ENCODE results near the gene ANO1. TPM values are rescaled to one million over a fixed set of nuclear protein-coding genes. Genes with fewer than 3 reads are reported as not detected.

Gene ANO1
- total RNA-seq, 1 experiment from 2014 or later = 41.7 TPM

GRCh38 chr11:70100791-70101190 lies 22.7 kb downstream of the ANO1 start:
- Histone ChIP-seq H3K79me2 (ENCODE audit: insufficient read depth, low read length) (no peaks in the 10 kb centered on the region), H3K9me3 (ENCODE audit: control insufficient read depth in 1 of 2, insufficient read depth in 1 of 2, low read depth in 1 of 2, low read length in 2 of 2) (no peaks in the 10 kb centered on the region), H3K9me2 (ENCODE audit: insufficient read depth) (no peaks in the 10 kb centered on the region), H3K27me3 (ENCODE audit: insufficient read depth, low read length) (no peaks in the 10 kb centered on the region), H3K4me2 (ENCODE audit: low read length) (no peak overlapping the region), H3K9ac (ENCODE audit: low read length) (no peak overlapping the region), H3K27ac (ENCODE audit: low read depth, low read length) (no peak overlapping the region), H2AFZ (ENCODE audit: low read depth, low read length, poor library complexity, severe bottlenecking) (no peak overlapping the region), H3K4me1 (ENCODE audit: control insufficient read depth in 1 of 2, insufficient read depth in 2 of 2, low read length in 2 of 2) (no peaks in the 10 kb centered on the region), H3K36me3 (ENCODE audit: control insufficient read depth in 1 of 2, insufficient read depth in 2 of 2, low read length in 2 of 2) (no peaks in the 10 kb centered on the region; a peak in 1 of 4 replicates), H4K20me1 (ENCODE audit: insufficient read depth) (no peaks in the 10 kb centered on the region), H3K4me3 (replicated peaks in 1 of 2; ENCODE audit: low read depth in 1 of 2, low read length in 2 of 2) (no peak overlapping the region)
- ATAC-seq (no peak), DNase-seq (ENCODE audit: low read depth, low spot score) (no peak)
- BruUV-seq (replicated peaks) = no TSS peak
- TF ChIP-seq YY1 (IDR thresholded peaks at IDR 0.05; ENCODE audit: extremely low read depth, insufficient replicate concordance, low read depth, low read length) = no peak
- RAD21 ChIA-PET (ENCODE audit: low non-redundant PET in 1 of 2, low total read pairs in 2 of 2, uncharacterized antibody in 2 of 2, unreplicated experiment in 2 of 2) = no interaction called here
- POLR2A ChIA-PET = no interaction called here
- intact Hi-C loops (cut with micrococcal nuclease) = no loop called here
- CTCF ChIA-PET = no interaction called here

- RAD21 ChIA-PET (ENCODE audit: low non-redundant PET in 1 of 2, low total read pairs in 2 of 2, uncharacterized antibody in 2 of 2, unreplicated experiment in 2 of 2) = no interaction called here
- Histone ChIP-seq H3K9me2 (ENCODE audit: insufficient read depth) (no peaks in the 10 kb centered on the region), H3K4me3 (replicated peaks in 1 of 2; ENCODE audit: low read depth in 1 of 2, low read length in 2 of 2) (no peak overlapping the region), H3K27ac (ENCODE audit: low read depth, low read length) (no peak overlapping the region), H4K20me1 (ENCODE audit: insufficient read depth) (no peaks in the 10 kb centered on the region), H3K9ac (ENCODE audit: low read length) (no peak overlapping the region), H3K36me3 (ENCODE audit: control insufficient read depth in 1 of 2, insufficient read depth in 2 of 2, low read length in 2 of 2) (no peaks in the 10 kb centered on the region; a peak in 1 of 4 replicates), H3K4me1 (ENCODE audit: control insufficient read depth in 1 of 2, insufficient read depth in 2 of 2, low read length in 2 of 2) (no peaks in the 10 kb centered on the region; a peak in 1 of 4 replicates), H3K27me3 (ENCODE audit: insufficient read depth, low read length) (no peaks in the 10 kb centered on the region), H3K4me2 (ENCODE audit: low read length) (no peak overlapping the region), H2AFZ (ENCODE audit: low read depth, low read length, poor library complexity, severe bottlenecking) (no peak overlapping the region), H3K79me2 (ENCODE audit: insufficient read depth, low read length) (no peaks in the 10 kb centered on the region), H3K9me3 (ENCODE audit: control insufficient read depth in 1 of 2, insufficient read depth in 1 of 2, low read depth in 1 of 2, low read length in 2 of 2) (no peaks in the 10 kb centered on the region)
- intact Hi-C loops (cut with micrococcal nuclease) = no loop called here
- POLR2A ChIA-PET = no interaction called here
- CTCF ChIA-PET = no interaction called here
- no peak for ATAC-seq
- DNase-seq (ENCODE audit: low read depth, low spot score) = no peak
- no TSS peak for BruUV-seq (replicated peaks)
- TF ChIP-seq ELF1 (IDR thresholded peaks at IDR 0.05; ENCODE audit: borderline replicate concordance, low read depth) (no peak), SP1 (IDR thresholded peaks at IDR 0.05; ENCODE audit: low read depth) (no peak), CEBPB (IDR thresholded peaks at IDR 0.05; ENCODE audit: low read depth) (no peak), EGR1 (IDR thresholded peaks at IDR 0.05; ENCODE audit: low read depth) (no peak), MAX (IDR thresholded peaks at IDR 0.05) (no peak), ZFX (IDR thresholded peaks at IDR 0.05) (no peak), SRF (IDR thresholded peaks at IDR 0.05; ENCODE audit: low read depth) (no peak), JUND (IDR thresholded peaks at IDR 0.05) (no peak), YY1 (IDR thresholded peaks at IDR 0.05; ENCODE audit: extremely low read depth, insufficient replicate concordance, low read depth, low read length) (no peak), SIN3A (IDR thresholded peaks at IDR 0.05; ENCODE audit: low read depth) (no peak), REST (IDR thresholded peaks at IDR 0.05; ENCODE audit: low read depth) (no peak), CTCF (IDR thresholded peaks at IDR 0.05 in 2 of 3, conservative IDR thresholded peaks at IDR 0.05 in 1 of 3; ENCODE audit: borderline replicate concordance in 1 of 3, insufficient read depth in 1 of 3, low read depth in 2 of 3, low read length in 2 of 3) (no peak)
Measured at GRCh38 chr11:70103256-70103975, 25.3 kb downstream of the ANO1 start.

All from HCT116 (cell line).